ENCODE results near the gene INPP4A. TPM values are rescaled to one million over a fixed set of nuclear protein-coding genes. Genes with fewer than 3 reads are reported as not detected.

Gene INPP4A
- total and polyA plus RNA-seq, 2 of the 13 experiments (the other 11 are each of a cell fraction or from before 2014, with no cell fraction given): 10.1 to 10.9 TPM

DNA sequence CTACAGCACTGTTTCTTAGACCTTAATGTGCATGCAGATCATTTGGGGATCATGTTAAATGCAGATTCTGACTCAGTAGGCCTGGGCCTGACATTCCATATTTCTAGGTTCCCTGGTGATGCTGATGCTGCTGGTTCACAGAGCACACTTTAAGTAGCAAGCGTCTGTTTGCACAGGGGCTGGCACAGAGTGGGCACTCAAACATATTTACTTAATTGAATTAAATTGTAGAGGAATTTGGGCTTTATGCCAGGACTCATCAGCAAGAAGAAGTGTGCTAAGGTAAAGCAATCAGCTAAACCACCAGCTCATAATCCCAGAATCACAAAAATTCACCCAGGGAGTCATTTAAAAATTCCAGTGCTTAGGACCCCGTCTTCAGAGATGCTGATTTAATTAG, 25.1 kb upstream of the INPP4A start (continued):
- TF ChIP-seq, protein P1, sequence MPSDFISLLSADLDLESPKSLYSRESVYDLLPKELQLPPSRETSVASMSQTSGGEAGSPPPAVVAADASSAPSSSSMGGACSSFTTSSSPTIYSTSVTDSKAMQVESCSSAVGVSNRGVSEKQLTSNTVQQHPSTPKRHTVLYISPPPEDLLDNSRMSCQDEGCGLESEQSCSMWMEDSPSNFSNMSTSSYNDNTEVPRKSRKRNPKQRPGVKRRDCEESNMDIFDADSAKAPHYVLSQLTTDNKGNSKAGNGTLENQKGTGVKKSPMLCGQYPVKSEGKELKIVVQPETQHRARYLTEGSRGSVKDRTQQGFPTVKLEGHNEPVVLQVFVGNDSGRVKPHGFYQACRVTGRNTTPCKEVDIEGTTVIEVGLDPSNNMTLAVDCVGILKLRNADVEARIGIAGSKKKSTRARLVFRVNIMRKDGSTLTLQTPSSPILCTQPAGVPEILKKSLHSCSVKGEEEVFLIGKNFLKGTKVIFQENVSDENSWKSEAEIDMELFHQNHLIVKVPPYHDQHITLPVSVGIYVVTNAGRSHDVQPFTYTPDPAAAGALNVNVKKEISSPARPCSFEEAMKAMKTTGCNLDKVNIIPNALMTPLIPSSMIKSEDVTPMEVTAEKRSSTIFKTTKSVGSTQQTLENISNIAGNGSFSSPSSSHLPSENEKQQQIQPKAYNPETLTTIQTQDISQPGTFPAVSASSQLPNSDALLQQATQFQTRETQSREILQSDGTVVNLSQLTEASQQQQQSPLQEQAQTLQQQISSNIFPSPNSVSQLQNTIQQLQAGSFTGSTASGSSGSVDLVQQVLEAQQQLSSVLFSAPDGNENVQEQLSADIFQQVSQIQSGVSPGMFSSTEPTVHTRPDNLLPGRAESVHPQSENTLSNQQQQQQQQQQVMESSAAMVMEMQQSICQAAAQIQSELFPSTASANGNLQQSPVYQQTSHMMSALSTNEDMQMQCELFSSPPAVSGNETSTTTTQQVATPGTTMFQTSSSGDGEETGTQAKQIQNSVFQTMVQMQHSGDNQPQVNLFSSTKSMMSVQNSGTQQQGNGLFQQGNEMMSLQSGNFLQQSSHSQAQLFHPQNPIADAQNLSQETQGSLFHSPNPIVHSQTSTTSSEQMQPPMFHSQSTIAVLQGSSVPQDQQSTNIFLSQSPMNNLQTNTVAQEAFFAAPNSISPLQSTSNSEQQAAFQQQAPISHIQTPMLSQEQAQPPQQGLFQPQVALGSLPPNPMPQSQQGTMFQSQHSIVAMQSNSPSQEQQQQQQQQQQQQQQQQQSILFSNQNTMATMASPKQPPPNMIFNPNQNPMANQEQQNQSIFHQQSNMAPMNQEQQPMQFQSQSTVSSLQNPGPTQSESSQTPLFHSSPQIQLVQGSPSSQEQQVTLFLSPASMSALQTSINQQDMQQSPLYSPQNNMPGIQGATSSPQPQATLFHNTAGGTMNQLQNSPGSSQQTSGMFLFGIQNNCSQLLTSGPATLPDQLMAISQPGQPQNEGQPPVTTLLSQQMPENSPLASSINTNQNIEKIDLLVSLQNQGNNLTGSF (CRISPR knock-in tag; IDR thresholded peaks at IDR 0.05): no peak
- TF ChIP-seq, protein P2, sequence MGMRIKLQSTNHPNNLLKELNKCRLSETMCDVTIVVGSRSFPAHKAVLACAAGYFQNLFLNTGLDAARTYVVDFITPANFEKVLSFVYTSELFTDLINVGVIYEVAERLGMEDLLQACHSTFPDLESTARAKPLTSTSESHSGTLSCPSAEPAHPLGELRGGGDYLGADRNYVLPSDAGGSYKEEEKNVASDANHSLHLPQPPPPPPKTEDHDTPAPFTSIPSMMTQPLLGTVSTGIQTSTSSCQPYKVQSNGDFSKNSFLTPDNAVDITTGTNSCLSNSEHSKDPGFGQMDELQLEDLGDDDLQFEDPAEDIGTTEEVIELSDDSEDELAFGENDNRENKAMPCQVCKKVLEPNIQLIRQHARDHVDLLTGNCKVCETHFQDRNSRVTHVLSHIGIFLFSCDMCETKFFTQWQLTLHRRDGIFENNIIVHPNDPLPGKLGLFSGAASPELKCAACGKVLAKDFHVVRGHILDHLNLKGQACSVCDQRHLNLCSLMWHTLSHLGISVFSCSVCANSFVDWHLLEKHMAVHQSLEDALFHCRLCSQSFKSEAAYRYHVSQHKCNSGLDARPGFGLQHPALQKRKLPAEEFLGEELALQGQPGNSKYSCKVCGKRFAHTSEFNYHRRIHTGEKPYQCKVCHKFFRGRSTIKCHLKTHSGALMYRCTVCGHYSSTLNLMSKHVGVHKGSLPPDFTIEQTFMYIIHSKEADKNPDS (CRISPR knock-in tag; IDR thresholded peaks at IDR 0.05): no peak
- TF ChIP-seq ZNF205 (CRISPR knock-in tag; IDR thresholded peaks at IDR 0.05) (no peak), NR1H2 (CRISPR knock-in tag; IDR thresholded peaks at IDR 0.05; ENCODE audit: borderline replicate concordance, low read depth) (no peak)
